ENCODE results near the gene CRB3.

CRB3 gene

DNA sequence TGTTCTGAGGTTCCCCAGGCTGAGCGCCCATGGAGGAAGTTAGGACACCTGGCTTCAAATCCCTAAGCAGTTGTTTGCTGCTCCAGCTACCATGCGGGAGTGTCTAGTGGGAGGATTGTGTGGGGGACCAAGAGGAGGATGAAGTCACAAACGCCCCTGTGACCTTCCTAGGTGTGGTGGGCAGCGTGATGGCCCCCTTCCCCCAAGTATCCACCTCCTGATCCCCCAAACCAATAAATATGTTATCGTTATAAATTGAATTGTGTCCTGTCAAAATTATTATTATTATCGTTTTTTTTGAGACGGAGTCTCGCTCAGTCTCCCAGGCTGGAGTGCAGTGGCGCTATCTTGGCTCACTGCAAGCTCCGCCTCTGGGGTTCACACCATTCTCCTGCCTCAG is 30.4 kb upstream of the CRB3 start, which contains the start of gene SLC25A41:
TSS of gene SLC25A41 (minus strand) at position 101 of the 400 bp plus-strand sequence. CDS start at position 31, 70 bp downstream.
- DNase-seq: no peak

DNA sequence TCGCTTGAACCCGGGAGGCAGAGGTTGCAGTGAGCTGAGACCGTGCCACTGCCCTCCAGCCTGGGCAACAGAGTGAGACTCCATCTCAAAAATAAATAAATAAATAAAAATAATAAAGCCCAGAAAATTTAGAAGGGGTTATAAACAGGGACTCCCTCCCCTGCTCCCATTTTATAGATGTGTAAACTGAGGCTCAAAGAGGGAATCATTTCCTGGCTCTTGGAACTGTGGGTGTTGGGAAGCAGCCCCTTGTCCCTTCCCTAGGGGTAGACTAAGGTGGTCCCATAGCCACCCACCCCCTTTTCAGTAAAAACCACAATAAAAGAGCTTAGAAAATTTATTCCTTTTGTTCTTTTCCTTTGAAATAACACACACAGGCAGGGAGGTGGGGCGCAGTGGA is 24.3 kb upstream of the CRB3 start:
- no peak for DNase-seq

DNA sequence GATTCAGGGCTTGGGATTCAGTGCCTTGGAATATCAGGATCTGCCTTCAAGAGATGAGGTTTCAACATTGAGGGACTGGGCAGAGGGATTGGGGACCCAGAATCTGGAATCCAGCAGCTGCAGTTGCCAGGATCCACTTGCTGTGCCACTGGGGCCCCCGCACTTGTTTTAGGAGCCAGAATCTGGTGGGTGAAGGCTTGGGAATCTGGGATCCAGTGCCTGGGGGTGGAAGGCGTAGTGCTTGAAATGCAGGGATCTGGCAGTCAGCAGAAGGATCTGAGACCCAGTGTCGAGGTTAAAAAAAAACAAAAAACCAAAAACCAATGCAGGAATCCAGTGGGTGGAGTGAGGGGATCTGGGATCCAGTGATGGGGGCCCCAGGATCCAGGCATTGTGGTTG is 23.2 kb upstream of the CRB3 start:
- no peak for DNase-seq

DNA sequence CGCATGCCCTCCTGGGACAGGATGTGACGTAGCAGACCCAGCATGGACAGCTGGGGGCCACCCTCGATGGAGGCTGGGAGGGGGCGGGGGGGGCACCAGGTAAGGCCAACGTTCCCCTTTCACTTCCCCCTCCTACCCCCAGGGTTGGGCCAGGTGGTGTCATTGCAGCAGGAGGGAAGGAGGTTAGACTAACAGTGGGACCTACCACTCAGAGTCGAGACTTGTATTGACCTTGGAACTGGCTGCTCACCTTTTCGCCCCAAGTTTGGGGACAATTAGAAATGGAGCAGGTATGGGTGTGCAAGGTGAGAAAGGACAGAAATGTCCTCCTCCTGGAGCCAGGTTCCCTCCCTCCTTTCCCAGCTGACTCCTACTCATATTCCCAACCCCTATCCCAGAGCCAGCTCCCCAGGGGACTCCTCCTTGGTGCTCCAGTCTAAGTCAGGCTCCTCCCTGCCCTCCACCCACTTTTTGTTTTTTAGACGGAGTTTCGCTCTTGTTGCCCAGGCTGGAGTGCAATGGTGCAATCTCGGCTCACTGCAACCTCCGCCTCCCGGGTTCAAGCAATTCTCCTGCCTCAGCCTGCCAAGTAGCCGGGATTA is 21.9 kb upstream of the CRB3 start:
- no peak for DNase-seq

DNA sequence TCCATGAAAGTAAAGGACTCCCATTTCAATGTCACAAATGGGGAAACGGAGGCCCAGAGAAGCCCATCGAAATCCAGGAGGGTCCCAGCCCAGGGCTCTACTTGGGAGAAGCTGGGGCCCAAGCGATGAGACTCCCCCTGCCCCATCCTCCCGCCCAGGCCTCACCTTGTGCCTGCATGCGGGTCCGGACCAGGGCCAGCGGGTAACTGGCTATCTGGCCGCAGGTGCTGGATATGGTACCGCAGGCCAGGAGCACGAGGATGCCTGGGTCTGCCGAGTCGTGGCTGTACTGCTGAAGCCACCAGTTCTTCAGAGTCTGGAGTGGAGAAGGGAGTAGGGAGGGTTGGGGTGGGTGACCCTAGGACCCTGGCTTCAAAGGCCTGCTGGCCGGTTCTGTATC is 20.1 kb upstream of the CRB3 start:
- DNase-seq: no peak

DNA sequence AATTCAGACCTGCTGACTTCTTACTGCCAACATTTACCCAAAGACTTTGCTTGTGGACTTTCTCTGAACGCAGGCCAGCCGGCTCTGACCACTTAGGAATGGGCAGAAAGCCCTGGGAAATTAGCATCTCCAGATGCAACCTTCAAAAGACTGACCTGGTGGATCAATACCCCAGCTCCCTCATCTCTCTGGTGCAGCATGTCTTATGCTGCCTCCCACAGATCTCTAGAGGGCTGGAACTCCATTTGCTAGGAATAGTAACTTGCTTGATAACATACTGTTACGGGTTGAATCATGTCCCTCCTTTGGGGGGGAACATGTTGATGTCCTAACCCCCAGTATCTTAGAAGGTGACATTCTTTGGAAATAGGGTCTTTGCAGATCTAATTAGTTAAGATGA is 17.6 kb upstream of the CRB3 start:
- DNase-seq: no peak

DNA sequence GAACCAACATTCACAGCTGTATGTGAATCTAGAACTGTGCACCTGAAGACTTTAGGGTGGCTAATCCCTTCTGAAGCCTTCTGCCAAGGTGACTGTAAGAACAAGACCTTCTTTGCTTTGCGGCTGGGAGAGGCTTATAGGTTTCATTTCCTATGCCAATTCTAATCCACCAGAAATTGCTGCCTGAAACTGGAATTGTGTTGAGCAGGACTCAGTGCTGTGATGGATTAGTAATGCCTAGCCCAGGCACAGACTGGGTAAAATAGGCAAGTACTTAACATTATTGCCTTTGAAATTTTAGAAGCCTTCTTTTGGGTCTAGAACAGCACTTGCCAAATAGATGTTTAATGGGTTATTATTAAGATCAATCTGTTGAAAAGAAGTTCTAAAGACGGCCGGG is 16.0 kb upstream of the CRB3 start:
- no peak for DNase-seq

DNA sequence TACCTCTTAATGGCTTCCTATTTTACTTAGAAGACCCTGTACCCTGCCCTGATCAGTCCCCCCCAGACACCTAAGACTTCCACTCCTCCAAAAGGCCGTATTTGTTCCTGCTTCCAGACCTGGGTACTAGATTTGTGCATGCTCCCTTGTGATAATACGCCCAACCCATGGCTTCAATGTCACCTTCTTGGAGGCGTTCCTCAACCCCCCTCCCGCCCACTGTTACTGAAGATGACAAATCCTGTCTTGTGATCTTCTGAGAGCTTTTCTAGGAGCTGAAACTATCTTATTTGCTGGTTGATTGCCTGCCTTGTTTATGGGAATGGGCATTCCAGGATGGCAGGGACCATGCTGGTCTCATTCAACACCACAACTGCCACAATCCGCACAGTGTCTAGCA is 13.9 kb upstream of the CRB3 start:
- DNase-seq: no peak

DNA sequence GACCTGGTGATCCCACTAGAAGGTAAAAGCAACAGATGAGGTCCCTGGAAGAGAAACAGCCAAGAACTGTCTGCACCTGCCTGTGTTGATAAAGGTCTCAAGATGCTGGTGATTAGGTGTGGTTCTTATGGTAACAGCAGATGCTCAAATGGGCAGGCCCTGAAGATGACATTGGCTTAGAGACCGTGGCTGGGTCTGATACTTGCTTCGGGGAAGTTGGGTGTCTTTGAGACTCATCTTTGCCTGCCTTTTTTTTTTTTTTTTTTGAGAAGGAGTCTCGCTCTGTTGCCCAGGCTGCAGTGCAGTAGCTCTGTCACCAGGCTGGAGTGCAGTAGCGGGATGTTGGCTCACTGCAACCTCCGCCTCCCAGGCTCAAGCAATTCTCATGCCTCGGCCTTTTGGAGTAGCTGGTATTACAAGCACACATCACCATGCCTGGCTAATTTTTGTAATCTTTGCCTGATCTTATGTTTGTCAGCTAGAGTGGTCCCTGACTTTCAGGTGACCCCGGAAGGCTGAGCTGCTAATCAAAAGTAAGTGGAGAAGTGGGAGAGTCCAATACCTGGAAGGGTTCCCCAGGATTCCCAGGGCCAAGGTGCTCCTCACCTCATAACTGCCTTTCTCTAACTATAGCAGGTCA is 12.4 kb upstream of the CRB3 start:
- DNase-seq: no peak

DNA sequence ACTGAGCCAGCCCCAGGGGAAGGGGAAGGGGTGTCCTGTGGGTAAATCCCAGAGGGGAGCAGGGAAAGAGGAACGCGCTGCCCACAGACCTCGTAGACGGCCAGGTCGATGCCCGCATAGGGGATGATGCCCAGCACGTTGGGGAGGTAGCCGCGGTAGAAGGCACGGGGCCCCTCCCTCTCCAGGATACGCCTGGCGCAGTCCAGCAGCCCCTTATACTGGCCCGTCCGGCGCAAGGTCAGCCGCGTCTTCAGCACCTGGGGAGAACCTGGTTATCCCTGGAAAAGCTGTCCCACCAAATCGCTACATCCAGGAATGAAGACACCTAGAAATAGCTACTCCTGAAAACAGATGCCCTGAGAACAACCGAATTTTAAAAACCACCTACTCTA is 11.9 kb upstream of the CRB3 start:
- no peak for DNase-seq

DNA sequence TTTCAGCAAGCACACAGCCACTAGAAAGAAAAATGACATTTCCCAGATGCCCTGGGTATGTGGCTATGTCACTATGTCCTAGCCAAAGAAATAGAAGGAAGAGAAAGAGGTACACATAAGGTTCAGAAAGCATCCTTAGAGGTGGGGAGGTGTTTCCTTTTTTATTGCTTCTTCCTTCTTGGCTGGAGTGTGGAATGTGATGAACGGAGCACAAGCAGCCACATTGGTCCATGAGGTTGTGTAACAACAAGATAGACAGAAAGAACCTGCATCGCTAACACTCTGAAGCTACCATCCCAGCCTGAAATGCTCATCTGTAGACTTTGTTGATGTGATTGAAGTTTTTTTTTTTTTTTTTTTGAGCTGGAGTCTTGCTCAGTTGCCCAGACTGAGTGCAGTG is 11.2 kb upstream of the CRB3 start:
- DNase-seq: no peak

DNA sequence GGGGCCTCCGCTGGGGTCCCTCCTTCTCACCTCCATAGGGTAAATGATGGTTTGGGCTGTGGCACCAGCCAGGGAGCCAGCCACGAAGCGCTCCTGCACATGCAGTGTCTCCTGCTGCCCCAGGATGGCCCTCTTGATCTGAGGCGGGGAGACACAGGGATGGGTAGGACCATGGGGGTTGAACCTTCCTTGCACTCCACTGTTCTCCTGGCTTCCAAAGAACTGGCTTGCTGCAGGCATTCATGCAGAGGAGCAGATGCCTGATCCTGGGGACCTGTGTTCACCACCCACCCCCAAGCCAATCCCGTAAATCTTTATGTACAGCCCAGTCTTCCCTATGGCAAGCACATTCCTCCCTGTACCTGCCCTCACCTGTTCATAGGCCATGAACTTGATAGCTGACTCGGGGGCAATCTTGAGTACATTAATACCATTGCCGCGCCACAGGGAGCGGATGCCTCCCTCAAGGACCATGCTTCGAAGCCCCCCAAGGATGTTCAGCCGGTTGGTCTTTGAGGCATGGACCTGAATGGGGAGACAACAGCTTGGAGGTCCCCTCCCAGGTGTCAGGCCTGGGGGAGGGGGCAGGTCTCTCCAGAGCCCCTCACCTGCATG is 10.0 kb upstream of the CRB3 start:
- no peak for DNase-seq

DNA sequence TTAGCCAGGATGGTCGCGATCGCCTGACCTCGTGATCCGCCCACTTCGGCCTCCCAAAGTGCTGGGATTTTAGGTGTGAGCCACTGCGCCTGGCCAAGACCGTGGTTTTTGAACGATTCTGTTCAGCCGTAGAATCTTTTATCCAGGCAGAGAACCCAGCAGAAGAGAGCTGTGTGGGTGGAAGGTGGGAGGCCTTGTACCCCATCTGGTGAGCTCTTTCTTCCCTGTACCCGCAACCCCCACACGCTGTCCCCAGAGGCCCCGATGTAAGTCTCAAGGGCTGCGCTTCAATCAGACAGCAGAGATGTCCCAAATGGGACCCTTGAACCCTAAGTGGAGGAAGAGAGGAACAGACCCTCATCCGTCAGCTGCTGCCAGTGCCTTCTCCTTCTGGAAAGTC is 8.1 kb upstream of the CRB3 start:
- no peak for DNase-seq

DNA sequence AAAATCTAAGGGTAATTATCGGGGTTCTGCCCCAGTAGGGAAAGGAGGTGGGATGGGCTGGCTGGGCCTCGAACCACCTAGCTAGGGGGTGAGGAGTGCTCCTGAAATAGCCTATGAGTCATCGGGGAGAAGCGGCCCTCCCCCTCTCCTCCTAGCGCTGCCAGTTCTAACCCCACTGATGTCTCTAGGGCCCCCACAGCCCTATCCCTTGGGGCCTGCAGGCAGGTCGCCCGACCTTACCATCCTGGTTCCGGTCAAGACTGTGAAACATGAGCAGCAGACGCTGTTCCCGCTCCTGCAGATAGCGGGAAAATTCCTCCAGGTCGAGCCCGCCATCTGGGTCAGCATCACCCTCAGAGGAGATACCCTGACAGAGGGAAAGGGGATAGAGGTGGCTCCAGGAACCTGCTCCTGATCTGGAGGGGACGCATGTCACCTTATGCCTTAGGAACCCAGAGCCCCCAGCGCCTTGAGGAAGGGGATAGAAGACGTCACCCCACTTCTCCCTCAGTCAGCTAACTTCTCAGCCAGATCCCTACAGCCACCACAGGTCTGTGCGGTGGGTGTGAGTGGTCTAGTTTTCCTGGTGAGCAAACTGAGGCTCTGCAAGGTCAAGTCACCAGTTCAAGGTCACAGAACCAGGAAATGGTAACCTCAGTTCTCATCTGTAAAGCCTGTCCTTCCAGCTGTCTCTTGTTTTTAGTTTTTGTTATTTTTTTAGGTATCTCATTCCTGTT is 5.9 kb upstream of the CRB3 start:
- no peak for DNase-seq

DNA sequence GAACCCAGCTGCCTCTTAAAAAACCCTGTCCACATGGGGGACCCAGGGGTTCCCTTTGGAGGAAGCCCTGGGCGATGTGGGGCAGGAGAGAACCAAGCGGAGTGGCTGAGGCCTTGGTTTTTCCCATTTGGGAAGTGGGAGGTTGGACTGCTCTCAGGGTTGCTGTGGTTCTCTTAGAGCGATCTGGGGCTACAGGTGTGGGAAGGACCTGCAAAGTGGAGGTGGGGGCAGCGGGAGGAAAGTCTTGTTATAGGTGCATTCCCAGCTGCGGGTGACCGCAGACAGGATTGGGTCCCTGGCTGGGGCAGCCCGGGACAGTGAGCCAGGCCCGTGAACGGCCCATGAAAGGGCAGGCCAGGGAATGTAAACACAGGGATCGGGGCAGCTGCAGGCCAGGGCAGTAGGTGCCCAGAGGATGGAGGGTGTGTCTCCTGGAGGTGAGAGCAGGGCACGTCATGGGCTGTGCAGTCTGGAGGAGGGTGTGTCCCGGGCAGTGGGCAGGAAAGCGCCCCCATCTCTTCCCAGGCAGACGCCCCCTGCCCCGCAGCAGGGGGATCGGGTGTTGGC is 5.3 kb upstream of the CRB3 start:
- no peak for DNase-seq

DNA sequence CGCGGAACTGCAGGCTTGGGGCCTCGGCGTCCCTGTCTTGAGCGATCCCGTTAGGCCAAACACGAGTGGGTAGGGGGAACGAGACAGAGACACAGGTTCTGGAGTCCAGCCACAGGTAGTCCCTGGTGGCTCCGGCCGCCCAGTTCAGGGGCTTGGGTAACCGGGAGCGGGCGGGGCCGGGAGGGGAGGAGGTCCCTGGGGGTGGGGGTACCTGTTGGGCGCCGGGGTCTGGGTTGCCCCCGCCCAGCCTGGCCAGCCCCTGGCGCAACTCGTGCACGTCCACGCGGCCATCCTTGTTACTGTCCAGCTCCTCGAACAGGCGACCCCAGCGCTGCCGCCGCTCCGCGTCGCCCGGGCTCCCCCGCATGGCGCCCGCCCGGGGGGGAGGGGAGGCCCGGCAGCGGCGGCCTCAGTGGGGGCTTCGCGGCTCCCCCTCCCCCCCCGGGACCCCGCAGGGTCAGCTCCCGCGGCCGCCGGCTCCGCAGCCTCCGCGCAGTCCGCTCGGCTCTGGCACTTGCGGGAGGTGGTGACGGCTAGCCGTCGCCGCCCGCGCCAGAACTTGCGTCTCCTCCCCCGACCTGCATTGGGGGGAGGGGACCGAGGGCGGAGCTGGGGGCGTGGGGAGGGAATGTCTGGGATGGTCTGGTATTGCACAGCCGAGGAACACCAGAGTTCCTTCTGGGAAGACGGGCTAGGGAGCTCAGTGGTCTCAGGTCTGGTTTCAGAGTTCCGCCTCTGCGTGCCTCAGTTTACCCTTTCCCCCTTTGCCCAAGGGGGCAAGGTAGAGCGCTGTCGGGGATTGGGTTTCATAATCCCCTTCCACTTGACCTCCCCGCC is 4.6 kb upstream of the CRB3 start, which contains the start of gene SLC25A23:
TSS of gene SLC25A23 (minus strand) at position 531 of the 837 bp plus-strand sequence. CDS start at position 367, 164 bp downstream.
- DNase-seq: peak; percentile 76 to 77

DNA sequence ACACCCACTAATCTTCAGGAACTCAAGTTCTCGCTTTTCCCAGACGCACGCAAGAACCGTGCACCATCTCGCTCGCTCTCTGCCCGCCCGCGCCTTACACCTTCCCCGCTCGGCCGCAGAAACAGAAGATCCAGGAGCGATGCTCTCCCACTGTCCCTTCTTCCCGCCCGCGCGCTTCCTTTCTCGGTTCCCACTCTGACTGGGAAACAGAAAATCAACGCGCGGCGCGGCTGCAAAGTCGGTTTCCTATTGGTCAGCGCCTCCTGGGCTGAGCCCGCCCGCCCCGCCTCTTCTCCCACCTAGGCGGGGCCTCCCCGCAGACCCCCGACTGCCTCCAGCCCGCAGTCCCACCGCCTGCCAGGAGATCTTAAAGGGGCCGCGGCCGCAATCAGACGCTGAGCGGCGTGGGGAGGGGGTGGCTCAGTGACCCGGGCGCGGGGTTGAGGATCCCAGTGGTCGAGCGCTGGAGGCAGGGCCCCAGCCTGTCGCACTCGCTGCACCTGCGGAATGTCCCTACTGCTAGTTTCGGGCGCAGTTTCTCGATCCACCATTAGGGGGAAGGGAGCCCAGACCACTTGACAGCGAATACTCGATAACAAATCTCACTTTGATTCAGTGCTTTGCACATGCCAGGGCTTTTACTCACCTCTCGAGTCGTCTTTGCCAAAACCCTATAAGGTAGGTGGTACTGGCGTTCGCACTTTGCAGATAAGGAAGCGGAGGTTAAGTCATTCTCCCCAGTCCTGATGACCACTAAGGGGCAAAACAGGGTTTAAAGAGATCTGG is 3.8 kb upstream of the CRB3 start:
- peak; percentile 98 for DNase-seq

DNA sequence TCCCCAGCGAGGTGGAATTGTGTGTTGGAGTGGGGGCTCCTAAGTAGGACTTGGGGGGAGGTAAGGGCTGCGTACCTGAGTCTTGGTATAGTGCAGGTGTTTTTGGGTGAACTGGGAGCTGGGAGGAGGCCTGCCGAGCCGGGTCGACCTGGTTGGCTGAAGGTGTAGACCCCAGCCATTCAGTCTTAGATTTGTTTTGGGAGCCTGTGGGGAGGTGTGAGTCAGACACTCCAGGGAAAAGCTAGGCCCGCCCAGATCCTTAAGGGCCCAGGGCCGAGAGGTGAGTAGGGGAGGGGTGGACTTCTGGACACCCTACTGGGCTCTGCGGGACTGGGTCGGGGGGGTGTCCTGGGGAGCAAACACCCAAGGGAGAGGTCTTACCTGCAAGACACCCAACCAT is 935 bp downstream of the CRB3 start:
- DNase-seq: no peak

DNA sequence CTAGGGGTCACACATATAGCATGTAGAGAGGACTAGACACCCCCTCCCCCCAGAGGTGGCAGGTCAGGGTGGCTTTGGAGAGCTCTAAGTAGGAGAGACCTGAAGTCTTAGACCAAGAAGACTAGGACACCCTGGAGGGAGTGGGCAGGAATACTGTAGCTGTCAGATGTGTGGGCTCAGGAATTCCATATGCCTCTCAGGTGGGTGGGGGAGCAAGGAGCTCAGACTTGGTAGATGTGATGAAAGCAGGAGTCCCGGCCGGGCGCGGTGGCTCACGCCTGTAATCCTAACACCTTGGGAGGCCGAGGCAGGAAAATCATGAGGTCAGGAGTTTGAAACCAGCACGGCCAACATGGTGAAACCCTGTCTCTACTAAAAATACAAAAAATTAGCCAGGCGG is 1.6 kb downstream of the CRB3 start:
- no peak for DNase-seq

DNA sequence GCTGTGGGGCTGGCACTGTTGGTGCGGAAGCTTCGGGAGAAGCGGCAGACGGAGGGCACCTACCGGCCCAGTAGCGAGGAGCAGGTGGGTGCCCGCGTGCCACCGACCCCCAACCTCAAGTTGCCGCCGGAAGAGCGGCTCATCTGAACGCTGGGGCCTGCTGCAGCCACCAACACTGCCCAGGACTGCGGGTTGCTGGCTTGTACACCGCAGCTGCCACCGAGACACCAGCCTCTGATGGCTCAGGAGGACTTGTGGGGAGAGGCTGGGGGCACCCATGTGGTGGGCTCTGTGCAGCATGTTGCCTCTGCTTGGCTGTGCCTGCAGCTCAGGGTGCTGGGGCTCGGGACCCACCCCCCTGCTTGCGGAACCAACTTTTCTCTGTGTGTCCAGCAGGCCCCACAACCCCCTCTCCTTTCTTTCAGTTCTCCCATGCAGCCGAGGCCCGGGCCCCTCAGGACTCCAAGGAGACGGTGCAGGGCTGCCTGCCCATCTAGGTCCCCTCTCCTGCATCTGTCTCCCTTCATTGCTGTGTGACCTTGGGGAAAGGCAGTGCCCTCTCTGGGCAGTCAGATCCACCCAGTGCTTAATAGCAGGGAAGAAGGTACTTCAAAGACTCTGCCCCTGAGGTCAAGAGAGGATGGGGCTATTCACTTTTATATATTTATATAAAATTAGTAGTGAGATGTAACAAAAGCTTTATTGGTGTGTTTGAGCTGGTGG is 2.6 kb downstream of the CRB3 start:
- DNase-seq: no peak

DNA sequence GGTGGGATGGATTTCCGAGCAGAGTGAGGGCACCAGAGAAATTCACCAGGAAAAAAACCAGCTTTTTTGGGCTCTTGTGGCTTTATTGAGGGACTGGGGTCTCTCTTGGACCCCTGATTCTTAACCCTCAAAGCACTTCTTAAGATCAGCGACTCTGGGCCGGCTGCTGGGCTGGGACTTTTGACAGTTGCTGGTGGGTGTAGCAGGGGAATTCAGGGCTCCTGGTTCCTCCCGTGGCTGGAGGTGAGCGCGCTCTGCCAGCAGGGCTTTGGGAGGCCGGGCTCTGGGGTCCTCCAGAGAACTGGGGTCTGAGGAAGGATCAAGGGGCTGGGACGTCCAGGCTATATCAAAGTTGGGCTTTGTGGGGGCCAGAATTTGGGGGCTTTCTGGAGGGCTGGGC is 3.3 kb downstream of the CRB3 start:
- no peak for DNase-seq

Measured in activated T-cell treated with anti-CD3 and anti-CD28 coated beads, Interleukin-2, amount 50 U/mL, for 48 hours (primary cell).